Measurements from ENCODE around the gene USP35.
"Not testable (repeated sequence)": the region's sequence is repeated elsewhere in the genome, so short reads cannot be mapped to it uniquely, and the experiment has no call there.

The USP35 gene

GRCh38 chr11:78218707-78219492 lies 30.2 kb downstream of the USP35 start:
- no peak for DNase-seq

- no peak for DNase-seq
Observed at GRCh38 chr11:78219493-78220217, 30.9 kb downstream of the USP35 start.

- DNase-seq = no peak
Observed at GRCh38 chr11:78220218-78221157, 31.8 kb downstream of the USP35 start.

DNA sequence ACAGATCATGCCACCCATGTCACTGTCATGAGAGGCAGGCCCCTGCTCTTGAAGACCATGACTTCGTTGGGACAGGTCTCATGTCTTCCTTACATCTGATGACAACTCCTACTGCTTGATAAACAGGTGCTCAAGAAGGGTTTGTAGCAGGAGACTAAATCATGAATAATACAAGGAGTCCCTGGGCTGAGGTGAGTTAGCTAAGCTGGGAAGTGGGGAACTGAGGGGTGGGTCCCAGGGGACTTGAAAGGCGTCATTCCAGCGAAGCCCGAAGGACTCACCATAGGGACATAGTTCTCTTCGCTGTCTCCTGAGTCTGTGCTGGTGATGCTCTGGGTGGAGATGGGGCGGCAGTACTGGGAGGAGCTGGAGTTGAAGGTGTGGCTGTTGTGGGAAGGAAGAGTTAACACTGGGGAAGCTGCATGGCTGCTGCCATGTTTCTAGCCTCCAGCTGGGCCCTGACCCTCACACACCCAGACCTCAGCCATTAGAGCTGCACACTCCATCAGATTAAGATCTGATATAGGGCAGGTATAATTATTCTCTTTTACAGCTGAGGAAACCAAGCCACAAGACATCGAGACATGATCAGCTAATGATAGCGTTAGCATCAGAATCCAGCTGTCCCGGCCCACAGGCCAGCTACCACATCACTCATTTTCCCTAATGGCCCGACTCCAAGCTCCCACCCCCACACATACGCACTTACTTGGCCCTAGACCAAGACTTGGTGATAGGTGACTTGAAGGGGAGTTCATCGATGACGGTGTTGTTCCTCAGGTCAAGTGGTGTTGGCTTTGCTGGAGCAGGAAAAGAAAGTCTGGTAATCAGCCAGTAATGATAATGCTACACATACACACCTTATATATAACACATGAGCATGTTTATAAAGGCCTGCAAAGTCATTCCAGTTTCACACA lies 32.9 kb downstream of the USP35 start:
- no peak for DNase-seq

GRCh38 chr11:78222726-78223125 lies 34.0 kb downstream of the USP35 start:
- DNase-seq = not testable (repeated sequence)

DNA sequence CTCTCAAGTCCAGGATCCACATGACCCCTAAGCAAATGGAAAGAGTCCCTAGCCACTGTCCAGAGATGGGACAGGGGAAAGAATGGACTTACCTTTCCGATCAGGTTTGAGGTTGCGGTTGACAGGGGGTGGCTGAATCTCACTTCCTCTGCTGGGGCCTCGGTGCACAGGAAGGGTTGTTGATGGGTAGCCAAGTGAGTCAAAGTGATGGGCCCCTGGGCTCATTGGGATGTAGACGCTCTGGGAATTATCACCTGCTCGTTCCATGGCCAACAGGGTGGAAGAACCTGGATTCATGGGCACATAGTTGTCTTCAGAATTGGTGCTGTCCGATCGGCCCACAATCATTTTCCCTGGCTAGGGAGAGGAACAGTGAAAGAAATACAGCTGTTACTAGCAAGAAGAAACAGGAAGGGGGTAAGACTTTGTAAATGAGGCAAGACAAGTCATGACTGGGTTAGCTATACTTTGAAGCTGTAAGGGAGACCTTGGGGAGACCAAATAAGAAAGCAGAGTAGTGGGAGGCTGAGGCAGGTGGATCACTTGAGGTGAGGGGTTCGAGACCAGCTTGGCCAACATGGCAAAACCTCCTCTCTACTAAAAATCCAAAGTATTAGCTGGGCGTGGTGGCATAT lies 34.7 kb downstream of the USP35 start:
- DNase-seq = no peak

DNA sequence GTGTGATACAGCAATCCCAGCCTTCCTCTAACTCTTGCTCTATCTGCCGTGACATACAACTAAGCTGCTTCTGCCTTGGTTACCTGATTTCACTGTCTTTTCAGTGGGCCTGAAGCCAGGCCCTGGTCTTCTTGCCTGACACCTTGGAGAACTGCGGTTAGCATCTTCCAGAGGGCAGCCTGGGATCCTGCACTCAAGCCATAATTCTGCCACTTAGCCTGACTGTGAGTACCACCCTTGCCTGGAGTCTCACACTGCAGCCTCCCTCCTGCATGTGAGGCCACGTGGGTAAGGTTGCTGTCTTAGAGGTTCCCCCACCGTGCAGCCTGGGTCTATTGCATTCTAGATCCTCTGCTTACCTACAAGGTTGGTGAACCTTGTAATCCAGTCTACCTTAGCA lies 35.8 kb downstream of the USP35 start:
- no peak for DNase-seq

DNA sequence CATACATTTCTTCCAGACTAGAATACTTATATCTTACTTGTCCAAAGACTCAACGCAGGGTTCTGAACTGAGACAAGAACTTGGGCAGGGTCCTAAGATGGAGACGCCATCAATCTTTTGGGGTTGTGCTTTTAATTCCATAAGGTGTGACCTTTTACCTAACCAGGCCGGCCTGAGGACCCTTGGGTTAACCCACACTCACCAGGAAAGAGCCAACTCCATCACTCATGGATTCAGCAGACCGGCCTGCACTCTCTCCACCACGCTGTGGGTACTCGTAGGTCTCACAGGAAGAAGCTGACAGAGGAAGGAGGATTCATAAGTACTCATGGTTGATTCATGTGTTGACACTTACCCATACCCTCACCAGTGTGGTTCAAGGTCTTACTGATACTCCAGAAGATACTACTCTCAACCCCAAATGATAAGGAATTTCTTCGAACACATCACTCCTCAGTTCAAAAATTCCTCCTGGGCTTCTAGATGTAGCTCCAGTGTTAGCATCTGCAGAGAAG lies 36.2 kb downstream of the USP35 start:
- DNase-seq = no peak

- no peak for DNase-seq
Observed at GRCh38 chr11:78226684-78227680, 38.3 kb downstream of the USP35 start.

GRCh38 chr11:78227921-78228320 lies 39.2 kb downstream of the USP35 start:
- DNase-seq = no peak

DNA sequence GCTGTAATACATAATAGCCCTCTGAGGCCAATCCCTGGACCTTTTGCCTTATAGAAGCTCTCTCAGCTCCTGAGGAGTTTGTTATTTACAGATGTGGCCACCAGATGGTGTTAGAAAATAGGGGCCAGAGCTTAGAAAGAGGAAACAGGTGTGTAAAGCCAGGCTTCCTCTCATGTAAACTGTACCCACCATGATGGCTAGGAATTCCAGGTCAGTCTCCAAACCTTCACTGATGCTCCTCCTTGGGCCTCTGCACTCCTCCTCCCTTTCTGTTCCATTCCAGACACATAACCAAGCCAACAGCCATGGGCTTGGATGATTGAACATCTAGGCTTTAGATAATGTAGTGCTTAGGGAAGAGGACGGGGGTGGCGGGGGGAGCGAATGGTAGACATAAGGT lies 39.7 kb downstream of the USP35 start:
- peak; percentile 52 for DNase-seq

GRCh38 chr11:78229106-78229505 lies 40.4 kb downstream of the USP35 start:
- DNase-seq = no peak

GRCh38 chr11:78230161-78230877 lies 41.6 kb downstream of the USP35 start:
- DNase-seq = peak; percentile 4

DNA sequence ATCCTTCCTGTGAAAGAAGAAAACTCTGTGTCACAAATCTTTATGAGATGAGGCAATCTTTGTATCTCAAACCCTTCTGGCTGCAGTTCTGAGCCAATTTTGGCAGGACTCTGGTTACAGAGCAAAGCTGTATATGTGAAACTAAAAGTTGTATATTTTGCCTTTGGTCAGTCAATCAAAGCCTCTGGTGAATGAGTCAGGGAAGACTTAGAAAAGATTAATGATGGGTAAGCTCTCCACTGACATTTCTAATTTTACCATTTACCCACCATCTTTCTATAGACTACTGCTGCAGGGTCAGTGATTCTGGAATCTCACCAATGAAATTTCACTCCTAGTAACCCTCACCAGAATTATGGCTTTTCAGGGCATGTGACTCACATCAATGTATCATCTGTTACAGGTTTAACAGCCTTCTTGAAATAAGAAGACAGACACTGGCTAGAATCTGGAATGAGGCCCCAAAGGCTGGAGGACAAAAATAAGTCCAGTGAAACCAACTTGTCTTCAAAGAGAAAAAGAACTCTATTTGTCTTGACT lies 43.3 kb downstream of the USP35 start:
- no peak for DNase-seq

DNA sequence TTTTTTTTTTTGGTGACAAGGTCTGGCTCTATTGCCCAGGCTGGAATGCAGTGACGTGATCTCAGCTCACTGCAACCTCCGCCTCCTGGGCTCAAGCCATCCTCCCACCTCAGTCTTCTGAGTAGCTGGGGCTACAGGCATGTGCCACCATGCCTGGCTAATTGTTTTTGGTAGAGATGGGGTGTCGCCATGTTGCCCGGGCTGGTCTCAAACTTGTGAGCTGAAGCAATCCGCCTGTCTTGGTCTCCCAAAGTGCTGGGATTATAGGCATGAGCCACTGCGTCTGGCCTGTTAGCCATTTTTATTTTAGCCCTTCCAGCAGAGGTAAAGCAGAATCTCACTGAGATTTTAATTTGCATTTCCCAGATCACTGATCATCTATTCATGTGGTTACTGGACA lies 44.3 kb downstream of the USP35 start:
- DNase-seq = not testable (repeated sequence)

- no peak for DNase-seq
Observed at GRCh38 chr11:78234006-78234405, 45.3 kb downstream of the USP35 start.

DNA sequence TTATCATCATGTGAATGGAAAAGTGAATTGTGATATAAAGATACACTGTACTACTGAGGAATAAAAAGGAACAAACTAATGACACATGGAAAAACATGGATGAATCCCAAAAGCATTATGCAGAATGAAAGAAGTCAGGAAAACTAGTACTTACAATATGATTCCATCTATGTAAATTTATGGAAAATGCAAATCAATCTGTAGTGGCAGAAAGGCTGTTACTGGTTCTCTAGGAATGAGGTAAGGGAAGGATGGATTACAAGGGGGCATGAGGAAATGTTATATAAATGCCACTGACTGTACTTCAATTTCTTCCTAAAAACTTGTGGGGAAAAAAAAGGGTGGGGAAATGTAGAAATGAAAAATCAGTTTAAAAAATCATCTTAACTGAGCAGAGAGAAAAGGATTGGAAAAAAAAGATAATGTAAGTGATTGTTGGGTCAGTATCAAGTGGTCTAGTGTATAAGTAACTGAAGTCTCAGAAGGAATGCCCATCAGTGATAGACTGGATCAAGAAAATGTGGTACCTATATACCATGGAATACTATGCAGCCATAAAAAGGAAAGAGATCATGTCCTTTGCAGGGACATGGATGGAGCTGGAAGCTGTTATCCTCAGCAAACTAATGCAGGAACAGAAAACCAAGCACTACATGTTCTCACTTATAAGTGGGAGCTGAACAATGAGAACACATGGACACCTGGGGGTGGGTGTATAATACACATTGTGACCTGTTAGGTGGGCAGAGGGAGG lies 48.8 kb downstream of the USP35 start:
- DNase-seq = no peak

DNA sequence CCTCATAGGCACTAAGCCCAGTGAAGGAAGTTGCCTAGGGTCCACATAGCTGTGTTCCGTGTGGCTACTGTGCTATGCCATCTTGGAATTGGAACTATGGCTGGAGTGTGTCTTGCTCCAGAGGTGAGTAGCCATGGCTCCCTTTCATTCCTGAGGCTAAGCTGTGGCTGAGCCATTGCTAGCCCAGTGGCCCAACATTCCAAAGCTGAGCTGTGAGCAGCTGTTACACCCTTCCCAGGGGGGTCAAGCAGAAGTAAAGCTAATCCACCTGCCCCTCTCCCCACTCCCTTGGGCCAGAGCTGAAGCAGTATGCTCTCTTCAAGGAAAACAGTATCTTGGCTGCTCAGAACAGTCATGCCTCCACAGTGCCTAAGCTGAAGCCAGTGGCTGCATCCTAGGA lies 51.1 kb downstream of the USP35 start:
- DNase-seq = no peak
